GM13976 (cell line): Measurements from ENCODE around the gene PDIA5.

ENCODE experiments used
- DNase-seq: peaks from one replicate; pipeline ENCODE4 v3.0.0; 2012; ENCODE audit warnings: low spot score
- CTCF ChIP-seq: IDR thresholded peaks from 2 replicates; pipeline ENCODE4 v1.5.1; 2012; ENCODE audit warnings: borderline replicate concordance, mild to moderate bottlenecking; ENCODE audit not compliant: insufficient read depth; ENCODE audit errors: extremely low read depth, missing control alignments, control extremely low read depth
- in situ Hi-C: fragments of 300-500 bp; cut with MboI; formaldehyde crosslinking; loops from one replicate; pipeline ENCODE4 v1.12.0; 2022; ENCODE audit warnings: low sequenced_read_pairs, mixed read lengths, inconsistent platforms; ENCODE audit not compliant: unreplicated experiment

PDIA5 gene

GRCh38 chr3:123042413-123042812 is 24.4 kb upstream of the PDIA5 start:
- no peak for TF ChIP-seq CTCF
- in situ Hi-C loops, result no loop called here
- DNase-seq, result no peak

DNA sequence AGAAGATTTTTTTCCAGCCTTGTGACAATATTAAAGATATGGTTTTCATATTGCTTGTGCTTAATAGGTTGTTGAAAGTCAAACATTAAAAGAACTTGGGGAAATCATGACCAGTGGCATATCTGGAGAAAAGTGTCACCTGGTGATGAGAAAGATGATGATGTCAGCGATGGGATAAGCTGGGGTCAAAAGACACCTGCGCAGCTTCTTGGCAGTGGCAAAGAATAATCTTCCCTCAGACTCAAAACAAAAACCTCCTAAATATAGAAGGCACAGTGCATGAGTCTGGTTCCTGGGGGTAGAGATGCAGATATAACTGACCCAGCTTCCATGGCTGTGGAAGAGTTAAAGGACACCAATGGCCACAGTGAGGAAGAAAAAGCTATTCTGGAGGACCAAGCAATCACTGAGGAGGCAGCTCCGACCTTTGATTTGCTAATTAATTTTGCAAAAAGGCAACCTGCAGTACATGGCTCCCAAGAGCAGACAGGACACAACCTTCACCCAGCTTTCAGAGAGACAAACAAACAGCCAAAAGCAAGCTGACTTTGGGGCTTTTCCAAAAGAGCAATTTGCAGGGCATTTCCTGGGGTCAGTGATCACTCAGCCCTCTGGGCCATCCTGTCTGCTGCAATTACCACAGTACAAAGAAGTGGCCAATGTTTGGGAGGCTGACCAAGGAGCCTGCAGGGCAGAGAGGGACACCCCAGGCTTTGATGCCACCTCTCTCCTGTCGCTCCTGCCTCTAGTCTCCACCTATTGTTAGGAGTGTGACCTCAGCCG is 21.7 kb upstream of the PDIA5 start:
- in situ Hi-C loops, result no loop called here
- no peak for TF ChIP-seq CTCF
- DNase-seq, result no peak

- no peak for DNase-seq
- in situ Hi-C loops, result no loop called here
- TF ChIP-seq CTCF, result no peak
Measured at GRCh38 chr3:123046262-123047061, 20.4 kb upstream of the PDIA5 start.

- no peak for DNase-seq
- in situ Hi-C loops, result no loop called here
- TF ChIP-seq CTCF, result no peak
Measured at GRCh38 chr3:123047062-123047319, 19.8 kb upstream of the PDIA5 start.

- TF ChIP-seq CTCF, result no peak
- in situ Hi-C loops, result no loop called here
- no peak for DNase-seq
Measured at GRCh38 chr3:123048480-123049237, 18.2 kb upstream of the PDIA5 start.

GRCh38 chr3:123050666-123051065 is 16.2 kb upstream of the PDIA5 start:
- TF ChIP-seq CTCF, result no peak

More at GRCh38 chr3:123050666-123051065, 16.2 kb upstream of the PDIA5 start:
- DNase-seq, result no peak
- in situ Hi-C loops, result no loop called here
